H1 (cell line): Measurements from ENCODE around the gene TMEM250. TPM values are rescaled to one million over a fixed set of nuclear protein-coding genes. Genes with fewer than 3 reads are reported as not detected.

Source experiments
- CTCF ChIA-PET: fragments of 300-600 bp; sonication (Branson Sonifier 250); formaldehyde crosslinking; loops from one replicate; lab custom pipeline; 2021; ENCODE audit not compliant: partially characterized antibody; lab: Charles Lee
- POLR2A ChIA-PET: fragments of 300-600 bp; sonication (Branson Sonifier 250); formaldehyde crosslinking; loops from one replicate; lab custom pipeline; 2021; ENCODE audit warnings: inconsistent platforms; ENCODE audit not compliant: partially characterized antibody; lab: Charles Lee
- DNase-seq, 2 experiments: peaks; one replicate each; pipeline versions ENCODE4 v3.0.0 to v3.0.0-alpha.2; 2010 to 2022; ENCODE audit warnings: low spot score in 2 of 2, low read depth in 1 of 2, mixed read lengths in 1 of 2
- FAIRE-seq: peaks from 2 replicates; lab custom pipeline; 2011; peaks lifted over from hg19 to GRCh38; lab: Jason Lieb, UNC
- H2AFZ ChIP-seq: 2 replicates; pipeline ENCODE4 v1.8.1; 2012; ENCODE audit warnings: low read length, inconsistent platforms
- H2AK5ac ChIP-seq: 2 replicates; pipeline ENCODE4 v1.6.1; 2013; ENCODE audit warnings: low read depth, low read length
- H2BK120ac ChIP-seq: replicated peaks from 2 replicates; pipeline ENCODE3; 2013; ENCODE audit warnings: low read depth, low read length, inconsistent platforms
- H2BK12ac ChIP-seq: 2 replicates; pipeline ENCODE4 v1.6.1; 2013; ENCODE audit warnings: low read depth, low read length
- H2BK15ac ChIP-seq: 2 replicates; pipeline ENCODE4 v1.6.1; 2013; ENCODE audit warnings: low read length
- H2BK20ac ChIP-seq: 2 replicates; pipeline ENCODE4 v1.6.1; 2013; ENCODE audit warnings: low read length
- H2BK5ac ChIP-seq: 2 replicates; pipeline ENCODE4 v1.6.1; 2013; ENCODE audit warnings: low read depth, low read length
- H3K14ac ChIP-seq: 2 replicates; pipeline ENCODE4 v1.6.1; 2013; ENCODE audit warnings: inconsistent platforms; ENCODE audit not compliant: insufficient read length
- H3K18ac ChIP-seq: 2 replicates; pipeline ENCODE4 v1.6.1; 2013; ENCODE audit warnings: low read length; ENCODE audit errors: extremely low read depth
- H3K23ac ChIP-seq: 2 replicates; pipeline ENCODE4 v1.6.1; 2013; ENCODE audit warnings: inconsistent platforms; ENCODE audit not compliant: insufficient read length
- H3K23me2 ChIP-seq: 2 replicates; pipeline ENCODE4 v1.6.1; 2013; ENCODE audit warnings: low read depth, low read length
- H3K27ac ChIP-seq: 2 replicates; pipeline ENCODE4 v1.6.1; 2011; ENCODE audit warnings: low read depth, low read length, inconsistent platforms
- H3K27me3 ChIP-seq, 4 experiments: replicated peaks in 1 of 4; 1 replicate in 1 of 4; 2 replicates in 3 of 4; pipeline versions ENCODE4 v1.6.1 to v1.8.1; 2011 to 2013; ENCODE audit warnings: low read length in 3 of 4, mild to moderate bottlenecking in 3 of 4, inconsistent platforms in 2 of 4, mixed read lengths in 2 of 4, moderate library complexity in 1 of 4; ENCODE audit not compliant: control insufficient read depth in 3 of 4, insufficient read depth in 3 of 4; ENCODE audit errors: extremely low read depth in 1 of 4
- H3K36me3 ChIP-seq, 4 experiments: 2 replicates each; pipeline versions ENCODE4 v1.6.1 to v1.8.1; 2011 to 2013; ENCODE audit warnings: mild to moderate bottlenecking in 4 of 4, low read length in 3 of 4, moderate library complexity in 2 of 4, control low read depth in 1 of 4, inconsistent platforms in 1 of 4; ENCODE audit not compliant: insufficient read depth in 4 of 4, control insufficient read depth in 2 of 4
- H3K4ac ChIP-seq: replicated peaks from 2 replicates; pipeline ENCODE3; 2013; ENCODE audit warnings: low read length, low read depth, mixed read lengths, inconsistent platforms; ENCODE audit not compliant: insufficient read length
- H3K4me1 ChIP-seq, 4 experiments: replicated peaks in 1 of 4; 1 replicate in 1 of 4; 2 replicates in 3 of 4; pipeline versions ENCODE4 v1.6.1 to v1.8.1; 2011 to 2013; ENCODE audit warnings: low read length in 3 of 4, inconsistent platforms in 2 of 4, mixed read lengths in 1 of 4; ENCODE audit not compliant: insufficient read depth in 4 of 4, control insufficient read depth in 3 of 4
- H3K4me2 ChIP-seq, 2 experiments: 2 replicates each; pipeline versions ENCODE4 v1.6.1 to v1.8.1; 2011 to 2013; ENCODE audit warnings: low read depth in 2 of 2, low read length in 2 of 2, control low read depth in 1 of 2, inconsistent platforms in 1 of 2, mild to moderate bottlenecking in 1 of 2; ENCODE audit not compliant: insufficient read depth in 1 of 2
- H3K4me3 ChIP-seq, 4 experiments: fragments of 200-600, 300-600 bp in 1 of 4; sonication (generic), shearing (Covaris generic), sonication (Bioruptor Twin) in 1 of 4; 2 replicates each; pipeline versions ENCODE4 v1.5.1 to v1.8.1; 2011 to 2016; ENCODE audit warnings: low read length in 4 of 4, low read depth in 3 of 4, control low read depth in 2 of 4, inconsistent platforms in 2 of 4, mild to moderate bottlenecking in 2 of 4, mixed read lengths in 1 of 4, moderate library complexity in 1 of 4; ENCODE audit not compliant: insufficient read depth in 2 of 4; ENCODE audit errors: extremely low read depth in 1 of 4
- H3K56ac ChIP-seq: replicated peaks from 2 replicates; pipeline ENCODE3; 2013; ENCODE audit warnings: low read depth, mild to moderate bottlenecking, mixed read lengths, low read length, inconsistent platforms; ENCODE audit not compliant: insufficient read length
- H3K79me1 ChIP-seq: 2 replicates; pipeline ENCODE4 v1.6.1; 2013; ENCODE audit warnings: low read depth, low read length, control low read depth
- H3K79me2 ChIP-seq, 2 experiments: 2 replicates each; pipeline versions ENCODE4 v1.6.1 to v1.8.1; 2012 to 2013; ENCODE audit warnings: low read length in 2 of 2, mild to moderate bottlenecking in 2 of 2, inconsistent platforms in 1 of 2; ENCODE audit not compliant: insufficient read depth in 2 of 2, control insufficient read depth in 1 of 2
- H3K9ac ChIP-seq, 4 experiments: replicated peaks in 1 of 4; 1 replicate in 1 of 4; 2 replicates in 3 of 4; pipeline versions ENCODE4 v1.6.1 to v1.8.1; 2011 to 2013; ENCODE audit warnings: low read depth in 3 of 4, low read length in 3 of 4, control low read depth in 2 of 4, mild to moderate bottlenecking in 2 of 4, moderate library complexity in 2 of 4, inconsistent platforms in 1 of 4; ENCODE audit errors: extremely low read depth in 1 of 4
- H3K9me3 ChIP-seq, 2 experiments: 2 replicates each; pipeline versions ENCODE4 v1.6.1 to v1.8.1; 2012 to 2013; ENCODE audit warnings: mild to moderate bottlenecking in 2 of 2, moderate library complexity in 2 of 2, control low read depth in 1 of 2, inconsistent platforms in 1 of 2, low read depth in 1 of 2, low read length in 1 of 2, mixed read lengths in 1 of 2; ENCODE audit not compliant: insufficient read depth in 2 of 2
- H4K20me1 ChIP-seq, 2 experiments: replicated peaks in 1 of 2; 2 replicates each; pipeline versions ENCODE3 to v1.8.1; 2011 to 2013; ENCODE audit warnings: inconsistent platforms in 2 of 2, low read length in 2 of 2, mild to moderate bottlenecking in 1 of 2; ENCODE audit not compliant: insufficient read depth in 2 of 2, control insufficient read depth in 1 of 2
- H4K5ac ChIP-seq: 2 replicates; pipeline ENCODE4 v1.6.1; 2013; ENCODE audit warnings: low read length, low read depth, mixed read lengths, inconsistent platforms; ENCODE audit not compliant: insufficient read length
- H4K8ac ChIP-seq: 2 replicates; pipeline ENCODE4 v1.8.0; 2013; ENCODE audit warnings: mild to moderate bottlenecking, moderate library complexity, low read length, inconsistent platforms; ENCODE audit not compliant: insufficient read depth; ENCODE audit errors: extremely low read depth
- H4K91ac ChIP-seq: replicated peaks from 2 replicates; pipeline ENCODE3; 2013; ENCODE audit warnings: low read length, mixed read lengths, inconsistent platforms; ENCODE audit not compliant: insufficient read length
- CBX8 ChIP-seq: fragments of 300-800, 300-1000 bp; sonication (generic); IDR thresholded peaks from 2 replicates; pipeline ENCODE4 v1.7.1; 2016; ENCODE audit warnings: low read depth, low read length, borderline replicate concordance
- SP1 ChIP-seq: IDR thresholded peaks from 2 replicates; pipeline ENCODE4 v1.6.1; 2011; ENCODE audit warnings: low read depth, low read length
- WGBS, 2 experiments: shearing (Covaris generic) in 1 of 2; methylation state at CpG; one replicate each; pipeline versions ENCODE4 v1.1.6 to v1.1.7; 2013 to 2015; ENCODE audit warnings: low lambda C conversion rate in 2 of 2, mixed read lengths in 2 of 2, inconsistent platforms in 1 of 2, low coverage in 1 of 2, missing lambda C conversion rate in 1 of 2; ENCODE audit not compliant: insufficient replicate concordance in 2 of 2, insufficient coverage in 1 of 2, insufficient read length in 1 of 2; ENCODE audit errors: extremely low coverage in 1 of 2, missing lambda C conversion rate in 1 of 2; 5-methylcytosine and 5-hydroxymethylcytosine counted together
- polyA plus RNA-seq, 7 experiments: library from polyadenylated mRNA; depleted of rRNA in 3 of 7; stranded (reverse) in 5 of 7; unstranded in 2 of 7; fragments of >200 nt in 5 of 7; fragments of 200-250 nt in 2 of 7; gene quantifications; 1 replicate in 5 of 7; 2 replicates in 1 of 7; 4 replicates in 1 of 7; pipeline versions ENCODE4 v1.2.1 to v1.2.3, GENCODE V29; 2011 to 2013; ENCODE audit warnings: missing spikeins in 2 of 7, mixed read lengths in 2 of 7
- total RNA-seq: library from RNA; stranded (reverse); fragmentation: NEBNext Ultra II Directional; extraction: Animal tissue kit (Norgen Biotek cat#: 25700); gene quantifications from 2 replicates; pipeline ENCODE4 v1.2.1, GENCODE V29; 2021

TMEM250 gene
- total and polyA plus RNA-seq, 2 of the 8 experiments (the other 6 are each of a cell fraction or from before 2014, with no cell fraction given), result 22.3 to 34.9 TPM

DNA sequence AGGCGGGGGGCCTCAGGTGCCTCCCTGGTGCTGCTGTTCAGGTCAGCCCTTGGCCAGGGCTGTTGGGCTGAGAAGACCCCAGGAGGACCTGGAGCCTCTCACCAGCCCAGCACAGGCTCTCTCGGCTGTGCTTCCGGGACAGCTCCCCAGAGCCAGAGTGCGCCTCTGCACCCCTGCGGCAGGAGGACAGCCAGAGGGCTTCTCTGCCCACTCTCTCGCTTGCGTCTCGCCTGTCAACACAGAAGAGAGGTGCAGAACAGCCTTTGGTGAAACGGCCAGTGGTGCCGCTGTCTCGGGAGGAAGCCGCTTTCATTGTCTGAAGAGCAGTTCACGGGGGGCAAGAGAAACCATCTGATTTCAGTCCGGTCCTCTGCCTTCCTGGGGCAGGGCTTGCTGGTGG, 19.8 kb downstream of the TMEM250 start:
- H3K56ac ChIP-seq, result no peak overlapping the region
- no peak for FAIRE-seq
- H4K5ac ChIP-seq, result no peak overlapping the region
- no peak overlapping the region for H2AK5ac ChIP-seq
- CTCF ChIA-PET, result interaction anchor here (0.6 to 4.0 kb wide), 4 partner anchors 25 to 533 kb away, joined by 3 to 16 read pairs (median 3); no protein-coding TSS in a partner anchor
- H3K79me1 ChIP-seq, result no peaks in the 10 kb centered on the region
- H4K91ac ChIP-seq, result no peak overlapping the region
- no peak overlapping the region; the same call in 1 of the 2 replicates for H3K18ac ChIP-seq
- H3K27ac ChIP-seq, result no peak overlapping the region
- POLR2A ChIA-PET, result interaction anchor here (1.1 to 1.2 kb wide), 2 partner anchors 8 to 49 kb away, joined by 3 read pairs; no protein-coding TSS in a partner anchor
- H3K23ac ChIP-seq, result no peak overlapping the region
- H4K20me1 ChIP-seq, result peaks cover 0 to 2% of the 10 kb centered on the region in 2 experiments
- H3K4me3 ChIP-seq, result no peak overlapping the region
- no peak overlapping the region for H2AFZ ChIP-seq
- H3K36me3 ChIP-seq, result no peaks in the 10 kb centered on the region
- 80% methylated on average over 14 of the region's 14 CpGs; no CpG with 5 or more reads in 1 of the 2 experiments for WGBS, 2 experiments
- TF ChIP-seq CBX8, result no peak
- no peak for TF ChIP-seq SP1
- no peak overlapping the region for H3K14ac ChIP-seq
- no peak overlapping the region for H2BK120ac ChIP-seq
- H3K23me2 ChIP-seq, result peaks cover 8% of the 10 kb centered on the region; the same call in 1 of the 2 replicates
- H3K4ac ChIP-seq, result no peak overlapping the region
- no peak overlapping the region for H3K4me2 ChIP-seq
- no peak for DNase-seq
- no peaks in the 10 kb centered on the region for H3K79me2 ChIP-seq
- 0 out of 2 replicates have a peak overlapping the region, but pooled peaks have one; percentile 81 for H2BK15ac ChIP-seq
- H3K9ac ChIP-seq, result no peak overlapping the region
- peak overlapping the region; percentile 68; the same call in 1 of the 2 replicates for H2BK12ac ChIP-seq
- no peak overlapping the region for H2BK5ac ChIP-seq
- H2BK20ac ChIP-seq, result no peak overlapping the region
- peaks cover 3 to 25% (median 20%) of the 10 kb centered on the region in 4 experiments for H3K4me1 ChIP-seq
- H3K9me3 ChIP-seq, result no peaks in the 10 kb centered on the region
- peak overlapping the region; percentile 23 for H4K8ac ChIP-seq
- H3K27me3 ChIP-seq, result peaks cover under 1 to 17% (median 16%) of the 10 kb centered on the region in 4 experiments
